UCSD-AML1 (cell line): ENCODE measurements around the gene NOL4L.
A peak's percentile ranks its signal among the peaks of the same experiment; 100 is the strongest.

ENCODE experiments used
- DNase-seq: peaks from one replicate; lab custom pipeline; 2025; ENCODE audit not compliant: unreplicated experiment; lab: John Stamatoyannopoulos, UW

Gene NOL4L

DNA sequence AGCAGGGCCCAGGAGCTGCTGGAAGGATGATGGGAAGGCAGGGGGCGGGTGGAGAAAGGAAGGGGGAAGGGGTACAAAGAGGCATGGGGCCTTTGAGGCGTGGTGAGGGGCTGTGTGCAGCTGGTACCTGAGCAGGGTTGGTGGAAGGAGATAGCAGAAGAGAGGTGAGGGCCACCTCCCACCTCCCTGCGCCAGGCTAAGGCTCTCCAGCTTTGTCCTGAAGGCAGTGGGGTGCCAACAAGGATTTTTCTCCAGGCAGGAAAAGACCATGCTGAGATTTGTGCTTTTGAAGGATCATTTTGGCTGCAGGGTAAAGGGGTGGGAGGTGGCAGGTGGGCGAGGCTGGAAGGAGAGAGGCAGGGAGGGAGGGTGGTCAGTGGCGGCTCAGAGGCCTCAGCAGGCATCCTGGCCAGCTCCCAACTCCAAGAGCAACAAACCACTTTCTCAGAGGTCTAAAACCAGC lies 40.8 kb downstream of the NOL4L start:
- DNase-seq, result no peak

DNA sequence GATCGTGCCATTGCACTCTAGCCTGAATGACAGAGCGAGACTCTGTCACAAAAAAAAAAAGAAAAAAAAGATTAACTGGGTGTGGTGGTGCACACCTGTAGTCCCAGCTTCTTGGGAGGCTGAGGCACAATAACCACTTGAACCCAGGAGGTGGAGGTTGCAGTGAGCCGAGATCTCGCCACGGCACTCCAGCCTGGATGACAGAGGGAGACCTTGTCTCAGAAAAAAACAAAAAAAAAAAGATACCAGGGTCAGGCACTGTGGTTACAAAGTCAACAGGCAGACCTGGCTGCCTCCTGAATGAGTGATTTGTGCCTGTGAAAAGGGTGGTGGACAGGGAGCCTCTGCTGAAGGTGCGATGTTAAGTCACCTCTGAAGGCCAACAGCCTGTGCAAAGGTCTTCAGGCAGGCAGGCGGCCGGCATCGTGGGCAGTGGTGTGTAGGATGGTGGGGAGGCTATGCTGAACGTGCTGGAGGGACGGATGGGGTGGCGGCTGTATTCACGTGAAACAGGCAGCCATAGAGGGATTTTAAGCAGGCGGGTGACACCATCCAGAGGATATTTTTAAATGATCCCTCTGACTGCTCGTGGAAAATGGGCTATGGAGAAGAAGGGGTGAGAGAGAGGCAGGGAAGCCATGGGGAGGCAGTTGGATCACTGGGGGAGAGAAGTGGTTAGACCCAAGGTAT lies 41.4 kb downstream of the NOL4L start:
- no peak for DNase-seq

DNA sequence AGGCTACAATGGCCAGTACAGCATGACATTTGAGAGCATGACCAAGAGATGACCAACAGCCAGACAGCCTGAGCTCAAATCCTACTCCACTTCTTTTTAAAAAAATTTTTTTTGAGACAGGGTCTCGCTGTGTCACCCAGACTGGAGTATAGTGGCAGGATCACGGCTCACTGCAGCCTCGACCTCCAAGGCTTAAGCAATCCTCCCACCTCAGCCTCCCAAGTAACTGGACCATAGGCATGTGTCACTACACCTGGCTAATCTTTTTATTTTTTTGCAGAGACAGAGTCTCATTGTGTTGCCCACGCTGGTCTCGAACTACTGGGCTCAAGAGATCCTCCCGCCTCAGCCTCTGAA lies 42.9 kb downstream of the NOL4L start:
- DNase-seq, result no peak

DNA sequence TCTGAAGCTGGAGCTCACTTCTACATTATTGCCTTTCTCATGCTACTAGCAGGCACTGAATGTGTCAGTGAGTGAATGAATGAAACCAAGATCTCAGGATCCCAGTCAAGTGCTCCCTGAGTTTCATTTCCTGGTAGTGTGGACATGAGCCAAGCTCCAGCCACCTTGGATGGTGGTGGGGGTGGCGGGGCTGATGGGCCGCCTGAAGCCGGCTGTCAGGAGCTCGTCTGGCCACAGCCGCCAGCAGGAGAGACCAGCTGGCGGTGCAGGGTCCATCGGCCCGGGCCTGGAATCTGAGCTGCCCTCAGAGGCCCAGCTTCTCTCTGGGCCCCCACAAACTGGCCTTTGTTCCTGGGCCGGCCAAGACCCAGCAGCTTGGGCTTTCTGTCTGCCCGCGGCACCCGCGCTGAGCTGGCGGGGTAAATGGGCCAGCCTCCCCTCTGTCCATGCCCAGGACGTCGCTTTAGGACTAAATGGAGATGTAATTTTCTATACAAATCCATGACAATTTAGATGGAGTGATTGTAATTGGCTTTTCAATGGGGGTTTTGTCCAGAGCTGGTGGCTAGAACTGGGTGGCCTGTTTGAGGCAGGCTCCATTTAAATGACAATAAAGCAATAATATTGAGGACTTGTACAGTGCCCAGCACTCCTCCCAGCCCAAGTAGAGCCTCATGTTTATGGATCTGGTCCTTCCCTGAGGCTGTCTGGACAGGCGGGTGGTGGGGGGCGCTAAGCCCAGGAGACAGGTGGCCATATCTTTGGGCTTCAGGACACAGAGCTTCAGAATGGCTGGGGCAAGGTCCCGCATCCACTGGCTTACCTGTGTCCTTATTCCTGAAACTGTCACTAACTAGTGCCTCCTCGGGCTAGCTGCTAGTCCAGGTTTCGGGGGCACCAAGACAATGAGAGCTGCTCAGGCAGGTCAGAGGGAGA lies 43.5 kb downstream of the NOL4L start:
- DNase-seq, result no peak

DNA sequence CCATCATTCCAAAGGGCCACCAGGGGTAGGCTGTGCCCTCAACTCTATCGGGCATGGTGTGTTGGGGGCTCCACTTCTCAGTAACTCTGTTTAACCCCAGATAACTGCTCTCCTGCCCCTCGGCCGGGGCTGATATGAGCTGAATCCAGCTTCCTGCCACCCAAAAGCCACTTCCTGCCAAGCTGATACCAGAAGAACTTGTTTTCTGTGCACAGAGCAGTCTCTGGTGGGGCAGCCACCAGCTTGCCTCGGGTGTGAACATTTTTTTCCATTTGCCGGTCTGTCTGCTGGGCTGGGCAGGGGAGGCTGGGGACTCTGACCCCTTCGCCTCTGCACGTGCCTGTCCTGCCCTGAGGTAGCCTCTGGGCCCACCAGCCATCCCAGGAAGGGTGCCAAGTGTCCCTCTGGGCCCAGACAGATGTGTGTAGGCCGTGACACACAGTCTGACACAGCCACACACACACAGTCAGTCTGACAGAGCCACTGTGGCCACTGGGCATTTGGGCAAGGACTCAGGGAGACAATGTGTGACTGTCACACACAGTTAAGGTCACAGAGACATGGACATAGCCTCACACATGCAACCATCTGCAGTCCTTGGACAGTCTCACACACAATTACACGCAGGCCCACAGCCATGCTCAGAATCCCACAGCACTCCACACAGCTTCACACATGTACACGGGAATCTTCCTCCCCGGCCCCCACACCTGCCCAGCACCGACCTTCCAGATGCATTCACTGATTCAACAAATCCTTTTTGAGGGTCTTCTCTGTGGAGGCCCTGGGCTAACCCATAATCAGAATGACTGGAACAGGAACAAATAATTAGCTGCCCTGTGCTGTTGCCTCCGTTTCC lies 45.1 kb downstream of the NOL4L start:
- DNase-seq, result peak; percentile 82

DNA sequence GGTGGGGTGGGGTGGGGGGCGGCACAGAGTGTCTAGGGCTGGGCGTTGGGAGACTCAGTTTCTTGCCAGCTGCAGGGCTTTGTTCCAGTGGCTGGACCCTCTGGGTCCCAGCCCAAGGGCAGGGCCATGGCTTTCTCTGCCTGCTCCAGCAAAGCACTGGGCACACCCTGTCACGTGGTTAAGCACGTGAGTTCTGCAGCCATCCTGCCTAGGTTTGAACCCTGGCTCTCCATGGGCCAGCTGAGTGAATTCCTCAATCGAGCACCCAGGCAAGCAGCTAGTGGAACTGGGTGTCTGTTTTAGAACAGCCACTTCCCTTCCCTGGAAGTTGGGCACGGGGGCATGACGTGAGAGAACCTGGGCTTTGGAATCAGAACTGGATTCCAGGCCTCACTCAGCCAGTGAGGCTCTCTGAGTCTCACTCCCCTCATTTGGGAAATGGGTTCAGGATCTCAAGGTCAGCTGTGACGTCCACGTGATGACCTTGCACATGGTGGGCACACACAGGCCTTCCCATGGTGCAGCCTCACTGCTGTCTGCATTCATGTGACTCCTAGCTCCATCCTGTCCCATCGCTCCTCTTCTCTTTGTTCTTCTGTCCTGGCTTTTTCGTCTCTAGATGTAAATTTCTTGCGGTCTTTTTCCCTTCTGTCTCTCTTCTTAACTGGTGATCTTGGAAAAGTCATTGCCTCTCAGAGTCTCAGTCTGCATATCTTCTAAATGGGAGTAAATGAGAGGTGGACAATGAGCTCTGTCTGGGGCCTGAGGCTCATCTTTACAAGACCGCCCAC lies 45.9 kb downstream of the NOL4L start:
- peak; percentile 56 for DNase-seq

DNA sequence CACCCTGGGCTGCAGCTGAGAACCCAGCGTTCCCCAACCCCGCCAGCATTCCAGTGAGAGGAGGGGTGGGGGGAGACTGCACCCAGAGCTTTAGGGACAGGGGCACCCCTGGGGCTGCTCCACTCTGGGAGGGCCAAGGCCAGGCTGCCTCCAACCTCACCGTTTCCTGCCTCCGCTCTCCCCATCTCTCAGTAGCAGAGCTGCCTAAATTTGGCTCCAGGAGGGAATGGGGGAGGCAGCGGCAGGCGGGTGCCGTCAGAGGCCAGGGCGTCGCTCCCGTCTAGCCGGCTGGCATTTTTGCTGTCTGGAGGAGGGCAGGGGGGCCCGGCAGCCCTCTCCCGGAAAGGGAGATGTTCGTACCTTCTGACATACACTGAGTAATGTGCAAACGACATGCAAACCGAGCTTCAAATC lies 46.6 kb downstream of the NOL4L start:
- peak; percentile 78 for DNase-seq

DNA sequence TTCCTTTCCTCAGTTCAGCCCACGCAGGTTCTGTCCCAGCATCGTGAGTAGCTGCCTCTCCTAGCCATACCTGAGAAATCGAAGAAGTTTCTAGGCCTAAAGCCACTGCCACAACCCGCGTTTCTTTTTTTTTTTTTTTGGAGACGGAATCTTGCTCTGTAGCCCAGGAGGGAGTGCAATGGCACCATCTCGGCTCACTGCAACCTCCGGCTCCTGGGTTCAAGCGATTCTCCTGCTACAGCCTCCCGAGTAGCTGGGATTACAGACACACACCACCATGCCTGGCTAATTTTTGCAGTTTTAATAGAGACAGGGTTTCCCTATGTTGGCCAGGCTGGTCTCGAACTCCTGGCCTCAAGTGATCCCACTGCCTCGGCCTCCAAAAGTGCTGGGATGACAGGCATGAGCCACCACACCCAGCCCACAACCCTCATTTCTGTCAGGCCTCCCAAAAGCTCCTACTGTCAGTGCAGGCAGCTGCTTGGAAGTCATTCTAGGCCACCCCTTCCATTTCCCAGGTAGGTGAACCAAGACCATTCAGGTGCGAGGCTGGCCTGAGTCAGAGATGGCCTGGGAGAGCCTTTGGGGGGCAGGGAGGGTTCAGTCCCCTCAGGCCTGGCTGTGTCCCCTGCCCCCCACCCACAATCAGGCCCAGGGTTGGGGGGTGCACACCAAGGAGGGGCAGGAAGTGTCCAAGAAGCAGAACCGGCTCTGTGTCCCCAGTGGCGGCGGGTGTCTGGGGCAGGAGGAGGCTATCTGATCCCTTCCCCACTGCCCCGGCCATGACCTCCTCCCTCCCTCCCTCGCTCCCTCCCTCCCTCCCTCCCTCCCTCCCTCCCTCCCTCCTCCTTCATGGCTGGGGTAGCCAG lies 47.2 kb downstream of the NOL4L start:
- DNase-seq, result peak; percentile 78

DNA sequence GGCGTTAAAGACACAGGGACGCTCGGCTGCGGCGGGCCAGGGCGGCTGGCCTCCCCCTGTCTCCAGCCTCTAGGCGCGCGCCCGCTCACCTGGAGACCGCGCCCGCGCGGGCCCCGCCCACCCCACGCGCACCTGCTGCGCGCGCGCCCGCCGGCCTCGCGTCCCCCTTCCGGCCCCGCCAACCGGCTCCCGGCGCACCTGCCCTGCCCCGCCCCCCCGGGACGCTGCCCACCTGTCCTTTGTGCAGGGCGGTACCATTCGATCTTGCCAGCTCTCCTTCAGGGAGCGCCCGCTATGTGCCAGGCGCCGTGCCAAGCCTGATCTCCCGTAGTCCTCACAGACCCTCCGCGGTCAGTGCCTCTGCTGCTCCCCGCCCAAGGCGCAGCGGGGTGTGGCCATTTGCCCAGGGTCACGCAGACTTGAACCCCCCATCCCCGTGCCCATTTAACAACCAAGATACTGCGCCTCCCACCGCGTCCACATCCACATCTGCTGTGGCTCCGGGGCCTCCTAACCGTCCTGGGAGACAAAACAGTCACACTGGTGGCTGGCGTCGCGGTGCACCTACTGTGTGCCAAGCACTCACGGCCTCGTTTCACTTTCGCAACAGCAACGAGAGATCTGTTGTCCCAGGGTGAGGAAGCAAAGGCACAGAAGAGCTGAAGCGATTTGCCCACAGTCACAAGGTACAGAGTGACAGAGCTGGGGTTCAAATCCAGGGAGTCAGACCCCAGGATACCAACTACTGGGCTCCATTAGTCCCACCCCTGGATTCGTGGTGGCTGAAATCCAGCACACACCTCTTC lies 48.1 kb downstream of the NOL4L start:
- no peak for DNase-seq

DNA sequence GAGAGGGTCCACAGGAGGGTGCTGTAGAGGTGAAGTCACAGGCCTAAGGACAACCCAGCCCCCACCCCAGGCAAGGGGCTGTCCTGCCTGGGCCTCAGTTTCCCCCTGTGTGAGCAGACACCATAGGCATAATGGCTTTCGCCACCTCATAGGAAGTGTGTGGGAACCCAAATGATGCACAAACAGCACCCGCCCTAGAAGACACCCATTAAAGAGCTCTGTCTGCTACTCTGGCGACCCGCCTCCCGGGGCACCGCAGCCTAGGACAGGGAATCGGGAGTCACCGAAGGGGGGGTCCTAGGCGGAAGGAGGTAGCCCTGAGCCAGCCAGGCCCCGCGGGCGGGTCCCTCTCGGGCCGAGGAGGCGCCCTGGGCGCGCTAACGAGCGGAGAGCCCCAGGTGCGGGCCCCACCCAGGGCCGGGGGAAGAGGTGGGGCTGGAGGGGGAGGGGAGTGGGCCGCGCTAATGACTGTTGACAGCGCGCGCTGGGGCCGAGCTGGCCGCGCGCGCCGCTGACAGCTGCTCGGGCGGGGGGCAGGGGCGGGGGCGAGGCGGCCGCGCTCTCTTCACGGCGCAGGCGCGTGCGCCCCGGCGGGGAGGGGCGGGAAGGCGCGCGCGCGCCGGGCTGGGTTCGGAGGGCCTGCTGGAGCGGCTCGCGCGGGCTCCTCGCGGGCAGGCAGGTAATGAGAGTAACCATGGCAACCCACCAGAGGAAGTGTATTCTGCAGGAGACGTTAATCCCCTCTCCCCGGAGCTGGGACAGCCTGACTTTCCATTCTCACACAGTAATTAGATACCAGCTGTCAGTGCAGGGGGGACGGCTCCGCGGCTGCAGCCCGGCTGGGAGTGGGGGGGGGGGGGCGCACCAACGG lies 48.9 kb downstream of the NOL4L start:
- peak; percentile 53 for DNase-seq

DNA sequence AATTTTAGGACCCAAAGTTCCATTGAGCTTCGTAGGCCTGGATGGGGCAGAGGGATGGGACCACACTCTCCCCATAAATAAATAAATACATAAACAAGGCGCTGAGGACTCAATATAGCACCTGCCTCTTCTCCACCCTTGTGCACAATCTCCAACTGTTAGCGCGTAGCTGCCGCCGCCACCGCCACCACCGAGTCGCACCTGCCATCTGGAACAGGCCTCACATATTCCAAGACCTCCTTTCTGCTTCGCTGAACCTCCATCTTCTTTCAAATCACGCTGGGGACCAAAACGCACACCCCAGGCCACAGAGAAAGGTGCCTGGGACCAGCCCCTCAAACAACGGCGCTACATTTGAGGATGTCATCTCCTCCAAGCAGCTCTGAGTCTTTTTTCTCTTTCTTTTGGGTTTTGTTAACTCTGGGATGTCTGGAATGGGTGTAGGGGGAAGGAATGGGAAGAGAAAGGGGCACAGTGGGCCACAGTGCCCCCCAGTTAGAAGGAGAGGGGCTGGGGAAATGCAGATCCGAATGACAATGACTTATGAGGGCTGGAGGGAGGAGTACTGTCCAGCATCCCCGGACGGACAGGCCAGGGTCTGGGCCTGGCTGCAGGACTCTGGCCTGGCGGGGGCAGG lies 49.7 kb downstream of the NOL4L start:
- no peak for DNase-seq

DNA sequence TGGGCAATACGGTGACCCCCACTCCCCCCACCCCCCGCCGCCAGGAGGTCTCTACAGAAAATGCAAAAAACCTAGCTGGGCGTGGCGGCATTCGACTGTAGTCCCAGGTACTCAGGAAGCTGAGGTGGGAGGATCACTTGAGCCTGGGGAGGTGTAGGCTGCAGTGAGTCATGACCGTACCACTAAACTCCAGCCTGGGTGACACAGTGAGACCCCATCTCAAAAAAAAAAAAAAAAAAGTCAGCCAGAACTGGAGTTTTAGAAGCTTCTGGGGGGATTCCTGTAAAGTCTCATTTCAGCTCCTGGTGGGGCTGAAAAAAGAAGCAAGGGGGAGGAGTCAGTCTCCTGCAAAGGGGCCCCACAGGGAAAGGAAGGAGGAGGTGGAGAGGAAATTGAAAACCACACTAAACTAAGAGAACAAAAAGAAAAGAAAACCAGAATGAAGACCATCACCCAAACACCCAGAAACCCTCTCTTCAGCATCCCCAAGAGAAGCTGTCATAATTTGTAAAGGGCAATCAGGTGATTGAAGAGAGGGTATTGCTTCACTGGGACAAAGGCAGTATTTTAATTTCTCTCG lies 50.4 kb downstream of the NOL4L start:
- DNase-seq, result no peak

DNA sequence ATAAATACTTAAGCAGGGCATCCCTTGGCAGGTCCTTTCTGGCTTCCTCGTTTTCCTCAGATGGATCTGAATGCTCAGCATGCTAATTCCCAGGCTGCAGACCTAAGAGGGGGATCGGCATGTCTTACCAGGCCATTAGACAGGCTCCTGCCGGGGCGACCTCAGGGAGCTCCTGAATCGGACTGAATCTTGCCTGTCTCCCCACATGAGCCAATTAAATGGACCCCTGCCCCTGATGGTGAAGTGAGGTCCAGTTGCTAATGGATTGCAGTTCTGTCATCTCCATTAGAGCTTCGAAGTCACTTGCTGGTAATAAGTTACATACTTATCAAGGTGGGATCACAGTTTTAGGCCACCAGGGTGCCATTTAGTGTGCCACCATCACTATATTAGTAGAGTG lies 51.4 kb downstream of the NOL4L start:
- DNase-seq, result no peak

DNA sequence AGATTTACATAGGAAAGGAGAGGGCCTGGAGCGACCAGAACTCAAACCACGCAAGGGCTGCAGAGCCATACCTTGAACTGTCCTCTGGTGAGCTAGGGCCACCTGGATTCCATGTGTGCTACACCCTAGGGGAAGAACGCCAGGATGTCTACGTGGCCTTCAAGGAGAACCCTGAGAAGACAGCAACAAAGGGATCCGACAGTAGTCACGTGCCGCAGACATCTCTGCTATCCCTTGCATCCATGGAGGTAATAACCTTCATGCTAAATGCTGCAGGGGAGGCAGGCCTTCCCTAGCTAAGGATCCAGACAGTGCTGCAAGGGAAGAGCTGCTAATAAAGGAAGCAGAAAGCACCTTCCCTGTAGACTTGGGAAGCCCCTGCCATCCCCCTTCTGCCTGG lies 52.9 kb downstream of the NOL4L start:
- no peak for DNase-seq

DNA sequence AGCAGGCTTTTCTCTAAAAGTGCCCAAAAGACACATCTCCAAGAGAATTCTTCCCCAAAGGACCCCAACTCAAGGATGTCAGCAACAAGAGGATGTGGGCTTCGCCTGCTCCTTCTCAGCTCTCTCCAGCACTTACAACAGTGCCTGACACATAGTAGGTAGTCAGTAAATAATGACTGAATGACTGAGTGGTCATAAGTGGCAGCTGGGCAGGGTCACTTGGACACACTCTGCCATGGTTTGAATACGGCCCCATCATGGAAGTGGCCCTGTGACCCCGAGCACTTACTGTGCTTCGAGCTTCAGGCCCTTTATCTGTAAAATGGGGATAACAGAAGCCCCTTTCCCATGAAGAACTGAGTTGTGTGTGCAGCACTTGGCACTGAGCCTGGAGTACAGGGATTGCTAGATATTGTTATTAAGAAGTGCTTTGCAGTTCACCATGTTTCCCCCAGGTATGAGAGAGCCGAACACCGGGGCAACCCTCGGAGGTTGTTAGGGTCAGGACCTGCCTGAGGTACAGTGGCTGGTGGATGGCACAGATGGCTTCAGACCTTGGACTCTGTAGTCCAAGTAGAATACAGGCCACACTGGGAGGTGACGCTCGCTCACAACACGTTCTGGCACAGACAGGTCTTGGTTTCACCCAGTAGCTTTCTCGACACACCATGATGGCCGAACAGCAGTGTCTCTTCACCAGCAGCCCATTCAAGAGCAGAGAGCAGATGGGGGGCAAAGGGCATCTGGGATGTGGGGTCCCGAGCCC lies 56.0 kb downstream of the NOL4L start:
- DNase-seq, result no peak

DNA sequence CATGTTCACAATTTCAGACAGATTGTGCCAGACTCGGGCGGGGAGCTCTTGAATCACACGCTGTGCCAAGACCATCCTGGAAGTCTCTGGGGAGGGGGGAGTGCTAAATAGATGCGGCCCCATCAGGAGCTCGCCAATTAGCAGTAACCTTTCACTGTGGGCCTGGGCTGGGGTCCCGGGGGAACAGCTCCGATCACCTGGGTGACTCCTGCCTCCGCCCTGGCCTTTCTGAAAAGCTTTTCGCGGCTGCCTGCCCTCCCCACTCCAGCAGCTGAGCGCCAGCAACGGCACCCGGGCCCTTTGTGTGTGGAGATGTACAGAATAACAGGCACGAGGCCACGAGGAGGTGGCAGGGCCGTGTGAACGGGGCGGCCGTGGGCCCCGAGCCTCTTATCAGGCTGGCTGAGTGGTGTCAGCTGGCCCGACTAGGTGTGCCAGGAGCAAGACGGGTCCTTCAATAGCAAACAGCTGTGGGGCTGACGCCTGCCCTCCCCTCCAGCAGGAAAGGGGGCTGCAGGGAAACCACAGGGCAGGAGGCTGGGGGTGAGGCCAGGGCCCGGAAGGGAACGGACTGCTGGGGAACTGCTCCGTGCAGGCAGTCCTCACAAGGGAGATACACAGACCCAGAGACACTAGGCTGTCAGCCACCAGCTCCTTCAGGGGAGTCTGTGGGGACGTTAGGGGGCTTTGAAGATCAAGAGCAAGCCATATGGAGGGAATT lies 56.8 kb downstream of the NOL4L start:
- peak; percentile 38 for DNase-seq
